Measurements from ENCODE around the gene TRIL.

GRCh38 chr7:28989211-28989980 is 31.3 kb upstream of the TRIL start:
- no peak for TF ChIP-seq EZH2 (IDR thresholded peaks at IDR 0.05; ENCODE audit: low read depth)
- TF ChIP-seq, protein P1, sequence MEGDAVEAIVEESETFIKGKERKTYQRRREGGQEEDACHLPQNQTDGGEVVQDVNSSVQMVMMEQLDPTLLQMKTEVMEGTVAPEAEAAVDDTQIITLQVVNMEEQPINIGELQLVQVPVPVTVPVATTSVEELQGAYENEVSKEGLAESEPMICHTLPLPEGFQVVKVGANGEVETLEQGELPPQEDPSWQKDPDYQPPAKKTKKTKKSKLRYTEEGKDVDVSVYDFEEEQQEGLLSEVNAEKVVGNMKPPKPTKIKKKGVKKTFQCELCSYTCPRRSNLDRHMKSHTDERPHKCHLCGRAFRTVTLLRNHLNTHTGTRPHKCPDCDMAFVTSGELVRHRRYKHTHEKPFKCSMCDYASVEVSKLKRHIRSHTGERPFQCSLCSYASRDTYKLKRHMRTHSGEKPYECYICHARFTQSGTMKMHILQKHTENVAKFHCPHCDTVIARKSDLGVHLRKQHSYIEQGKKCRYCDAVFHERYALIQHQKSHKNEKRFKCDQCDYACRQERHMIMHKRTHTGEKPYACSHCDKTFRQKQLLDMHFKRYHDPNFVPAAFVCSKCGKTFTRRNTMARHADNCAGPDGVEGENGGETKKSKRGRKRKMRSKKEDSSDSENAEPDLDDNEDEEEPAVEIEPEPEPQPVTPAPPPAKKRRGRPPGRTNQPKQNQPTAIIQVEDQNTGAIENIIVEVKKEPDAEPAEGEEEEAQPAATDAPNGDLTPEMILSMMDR (conservative IDR thresholded peaks at IDR 0.05) = no peak
